Stimulated activated CD8-positive, alpha-beta memory T cell treated with anti-CD3 and anti-CD28 coated beads, Interleukin-4, amount 100 ng/mL, for 4 hours (primary cell): ENCODE results near the gene RNU1-1.
"Not testable (repeated sequence)": the region's sequence is repeated elsewhere in the genome, so short reads cannot be mapped to it uniquely, and the experiment has no call there.

ENCODE experiments used
- DNase-seq, 2 donors: peaks; one replicate each; pipeline ENCODE4 v3.0.0-alpha.2; 2020; ENCODE audit warnings: low read depth in 2 of 2, low spot score in 1 of 2

RNU1-1 gene

DNA sequence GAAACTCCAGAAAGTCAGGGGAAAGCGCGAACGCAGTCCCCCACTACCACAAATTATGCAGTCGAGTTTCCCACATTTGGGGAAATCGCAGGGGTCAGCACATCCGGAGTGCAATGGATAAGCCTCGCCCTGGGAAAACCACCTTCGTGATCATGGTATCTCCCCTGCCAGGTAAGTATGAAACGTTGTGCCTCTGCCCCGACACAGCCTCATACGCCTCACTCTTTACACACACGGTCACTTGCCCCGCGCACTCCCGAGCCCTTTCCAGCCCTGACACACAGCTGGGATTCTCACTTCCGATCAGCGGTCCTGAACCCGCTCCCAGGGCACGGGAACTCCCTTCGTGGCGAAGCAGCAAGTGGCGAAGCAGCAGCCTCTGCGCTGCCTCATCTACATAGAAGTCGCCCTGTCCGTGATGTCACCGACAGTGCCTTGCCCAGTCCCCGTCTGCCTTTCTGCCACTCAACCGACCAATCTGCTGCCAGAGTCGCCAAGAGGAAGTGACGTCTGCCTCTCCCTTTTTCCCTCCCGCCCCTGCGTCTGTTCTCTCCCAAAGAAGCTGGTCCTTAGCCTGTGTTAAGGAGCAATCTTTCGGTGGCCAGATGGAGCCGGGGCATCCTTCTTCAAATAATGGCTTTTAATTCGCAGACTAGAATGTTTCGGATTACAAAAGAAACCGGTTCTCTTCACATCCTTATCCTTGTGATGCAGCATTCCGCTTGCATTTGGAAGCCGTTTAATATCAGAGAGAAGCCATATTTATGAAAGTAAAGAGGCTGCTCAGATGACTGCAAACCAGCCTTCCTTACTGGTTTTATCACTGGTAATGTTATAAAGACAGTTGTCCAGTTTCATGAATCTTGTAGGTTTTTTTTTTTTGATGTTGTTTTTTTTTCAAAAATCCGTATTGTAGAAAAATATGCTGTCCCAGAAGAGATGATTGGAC lies at the start of gene RNU1-1:
Gene RNU1-1 (minus strand): TSS at position 179 of the 949 bp plus-strand sequence.
- DNase-seq: peak; percentile 46 to 49

GRCh38 chr1:16561035-16561434 lies 47.0 kb upstream of the RNU1-1 start:
- DNase-seq: not testable (repeated sequence)

GRCh38 chr1:16560498-16560897 lies 46.4 kb upstream of the RNU1-1 start:
- DNase-seq: not testable (repeated sequence)

GRCh38 chr1:16559688-16560087 lies 45.6 kb upstream of the RNU1-1 start:
- not testable (repeated sequence) for DNase-seq

GRCh38 chr1:16557034-16557433 lies 42.9 kb upstream of the RNU1-1 start:
- not testable (repeated sequence) for DNase-seq

DNA sequence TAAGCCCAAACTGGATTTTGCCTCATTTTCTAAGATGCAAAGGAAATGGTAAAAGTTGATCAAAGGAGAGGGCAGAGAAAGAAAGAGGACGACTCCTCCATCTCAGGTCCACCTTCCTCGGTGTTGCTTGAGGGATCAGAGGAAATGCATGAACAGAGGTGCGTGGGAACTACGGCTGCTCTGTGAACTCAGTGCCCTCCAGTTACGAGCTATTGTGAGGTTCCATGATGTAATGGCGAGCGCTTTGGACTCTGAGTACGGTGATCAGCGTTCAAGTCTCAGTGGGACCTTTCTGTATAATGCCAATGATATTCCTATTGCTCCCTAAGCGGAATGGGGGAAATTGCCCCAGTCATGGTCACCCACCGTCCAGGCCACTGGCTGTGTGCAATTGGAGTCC lies 39.2 kb upstream of the RNU1-1 start:
- DNase-seq: not testable (repeated sequence)

DNA sequence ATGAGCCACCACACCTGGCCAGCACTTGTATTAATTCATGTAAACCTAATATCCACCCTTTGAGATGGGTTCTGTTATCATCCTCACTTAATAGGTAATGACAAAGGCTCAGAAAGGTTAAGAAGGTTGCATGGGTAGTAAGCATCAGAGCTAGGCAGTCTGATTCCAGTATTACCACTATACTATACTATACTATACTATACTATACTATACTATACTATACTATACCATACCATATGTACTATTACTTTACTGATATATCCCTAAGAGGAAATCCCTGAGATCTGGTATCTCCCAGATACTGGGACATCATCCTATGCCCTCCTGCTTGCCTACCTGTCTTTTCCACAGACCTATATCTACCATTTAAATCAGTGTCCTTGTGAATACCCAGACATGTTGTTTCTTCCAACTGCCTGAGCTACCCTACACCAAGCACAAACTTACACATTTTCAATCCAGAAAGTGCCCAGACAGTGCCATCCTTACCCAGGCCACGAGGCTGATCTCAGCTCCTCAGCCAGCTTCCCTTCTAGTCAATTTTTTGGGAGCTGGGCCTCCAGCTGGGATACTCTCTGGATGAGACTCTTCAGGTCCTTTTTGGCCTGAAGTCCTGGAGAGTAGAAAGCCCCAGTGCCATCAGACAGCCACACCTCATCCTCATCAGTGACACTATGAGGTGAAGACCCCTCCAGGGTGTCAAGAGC lies 36.3 kb upstream of the RNU1-1 start:
- DNase-seq: not testable (repeated sequence)

- not testable (repeated sequence) for DNase-seq
Observed at GRCh38 chr1:16549545-16549944, 35.5 kb upstream of the RNU1-1 start.

DNA sequence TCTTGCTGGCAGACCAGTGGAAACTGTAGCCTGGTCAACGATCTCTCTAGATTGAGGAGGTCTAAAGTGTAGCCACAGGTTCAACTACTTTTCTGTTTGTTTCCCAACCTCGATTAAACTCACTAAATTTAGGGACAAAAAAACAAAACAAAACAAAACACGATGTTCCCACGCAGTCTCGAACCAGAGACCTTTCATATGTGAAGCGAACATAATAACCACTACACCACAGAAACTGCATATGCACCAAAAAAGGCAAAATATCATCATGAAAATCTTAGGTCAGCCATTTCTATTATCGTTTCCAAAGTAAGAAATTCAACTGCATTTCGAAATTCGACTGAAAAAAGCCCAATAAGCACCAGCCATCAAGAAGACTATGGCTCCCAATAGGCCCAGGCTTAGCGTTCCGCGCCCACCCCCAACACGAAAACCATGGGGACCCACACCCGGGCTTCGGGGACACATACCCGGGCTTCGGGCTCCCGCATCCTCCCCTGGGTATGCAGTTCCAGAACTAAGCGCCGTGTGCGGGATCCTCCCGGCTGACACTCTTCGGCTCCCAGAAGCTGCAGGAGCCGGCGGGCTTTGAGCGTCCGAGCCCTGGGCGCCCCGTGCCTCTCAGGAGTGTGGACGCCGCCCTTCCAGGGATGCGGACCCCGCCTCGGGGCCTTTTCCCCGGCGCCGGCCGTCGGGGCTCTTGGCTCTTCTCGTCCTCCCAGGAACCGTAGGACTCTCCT lies 33.6 kb upstream of the RNU1-1 start:
- DNase-seq: not testable (repeated sequence)

GRCh38 chr1:16545682-16546095 lies 31.6 kb upstream of the RNU1-1 start:
- not testable (repeated sequence) for DNase-seq

- DNase-seq: not testable (repeated sequence)
Observed at GRCh38 chr1:16540421-16540893, 26.4 kb upstream of the RNU1-1 start.

DNA sequence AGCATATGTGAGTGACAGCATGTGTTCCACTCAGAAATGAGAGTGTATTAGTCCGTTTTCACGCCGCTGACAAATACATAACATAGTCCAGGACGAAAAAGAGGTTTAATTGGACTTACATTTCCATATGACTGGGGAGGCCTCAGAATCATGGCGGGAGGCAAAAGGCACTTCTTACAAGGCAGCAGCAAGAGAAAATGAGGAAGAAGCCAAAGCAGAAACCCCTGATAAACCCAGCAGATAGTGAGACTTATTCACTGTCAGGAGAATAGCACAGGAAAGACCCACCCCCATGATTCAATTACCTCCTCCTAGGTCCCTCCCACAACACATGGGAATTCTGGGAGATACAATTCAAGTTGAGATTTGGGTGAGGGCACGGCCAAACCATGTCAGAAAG lies 23.4 kb upstream of the RNU1-1 start:
- DNase-seq: not testable (repeated sequence)

DNA sequence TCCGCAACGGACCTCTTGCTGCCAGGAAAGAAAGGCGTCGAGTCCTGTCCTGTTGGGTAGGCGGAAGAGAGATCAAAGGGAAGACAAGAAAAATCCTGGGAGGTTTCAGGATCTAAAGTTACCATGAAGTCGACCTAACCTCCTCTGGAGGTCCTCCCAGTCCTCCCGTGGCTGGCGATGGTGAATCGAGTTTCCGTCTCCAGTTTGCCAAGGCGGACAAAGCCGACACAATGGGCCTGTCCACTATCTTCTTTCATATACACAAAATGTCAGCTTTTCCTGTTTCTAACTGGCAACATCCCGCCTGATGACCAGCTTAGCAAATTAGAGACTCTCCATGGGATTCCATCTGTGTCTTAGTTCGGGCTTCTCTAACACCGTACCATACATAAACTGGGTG lies 22.7 kb upstream of the RNU1-1 start:
- not testable (repeated sequence) for DNase-seq

DNA sequence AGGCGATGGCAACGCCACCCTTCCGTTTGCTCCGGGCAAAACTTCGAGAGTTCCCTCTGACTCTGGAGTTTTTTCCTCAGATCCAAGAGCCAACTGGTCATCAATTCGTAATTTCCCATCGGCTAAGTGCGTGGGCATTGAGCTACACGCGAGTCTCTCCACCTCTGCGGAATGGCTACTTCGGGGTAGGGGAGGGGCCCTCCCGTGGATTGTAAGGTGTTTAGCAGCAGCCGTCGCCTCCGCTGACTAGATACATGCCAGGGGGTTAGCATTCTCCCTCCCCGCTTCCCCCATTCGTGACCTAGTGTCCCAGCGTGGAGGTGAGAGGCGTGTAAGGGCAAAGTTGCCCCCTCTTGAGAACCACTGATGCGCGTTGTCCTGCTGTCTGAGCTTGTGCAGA lies 21.8 kb upstream of the RNU1-1 start:
- not testable (repeated sequence) for DNase-seq

DNA sequence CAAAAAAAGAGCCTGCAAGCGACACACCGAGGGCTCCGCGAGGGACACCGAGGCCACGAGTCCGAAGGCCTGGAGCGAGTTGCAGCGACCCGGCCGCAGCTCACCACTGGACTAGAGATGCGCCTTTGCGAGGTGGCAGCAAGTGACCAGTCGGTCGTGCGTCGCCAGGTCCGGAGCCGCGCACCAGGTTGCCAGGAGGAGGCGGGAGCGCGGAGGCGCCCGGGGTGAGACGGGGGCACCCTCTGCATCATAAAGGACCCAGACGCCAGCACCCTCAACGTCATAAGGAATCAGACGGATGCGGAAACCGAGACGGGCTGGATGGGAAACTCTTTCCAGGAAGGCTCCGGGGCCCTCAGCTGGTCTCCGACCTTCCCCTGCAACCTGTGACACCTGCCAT lies 21.4 kb upstream of the RNU1-1 start:
- DNase-seq: not testable (repeated sequence)

DNA sequence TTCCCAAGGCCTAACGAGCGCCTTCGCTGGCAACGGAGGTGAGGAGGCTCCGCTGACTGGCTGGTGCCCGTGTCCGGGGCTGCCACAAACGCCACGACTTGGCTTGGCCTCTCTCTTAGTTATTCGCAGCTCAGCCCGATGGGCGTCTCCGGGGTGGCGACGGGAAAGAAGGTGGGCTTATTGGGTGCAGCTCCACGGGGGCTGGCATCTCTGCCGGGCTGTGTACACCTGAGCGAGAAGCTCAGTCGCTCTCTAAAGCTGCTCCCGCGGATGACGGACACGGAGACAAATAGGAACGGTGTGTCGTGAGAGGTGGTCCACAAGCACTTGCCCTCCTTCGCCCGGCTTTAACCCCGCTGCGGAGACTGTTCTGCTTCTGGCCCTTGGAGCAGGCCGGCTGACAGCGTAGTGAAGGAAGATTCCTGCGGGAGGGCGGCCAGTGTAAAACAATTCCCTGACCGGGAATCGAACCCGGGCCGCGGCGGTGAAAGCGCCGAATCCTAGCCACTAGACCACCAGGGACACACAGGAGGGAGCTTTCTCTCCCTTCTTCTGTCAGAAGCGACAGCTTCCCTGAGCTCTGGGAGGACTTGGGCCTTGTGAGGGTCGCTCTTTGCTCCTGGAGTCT lies 20.9 kb upstream of the RNU1-1 start:
- not testable (repeated sequence) for DNase-seq

- not testable (repeated sequence) for DNase-seq
Observed at GRCh38 chr1:16534239-16534828, 20.2 kb upstream of the RNU1-1 start.

DNA sequence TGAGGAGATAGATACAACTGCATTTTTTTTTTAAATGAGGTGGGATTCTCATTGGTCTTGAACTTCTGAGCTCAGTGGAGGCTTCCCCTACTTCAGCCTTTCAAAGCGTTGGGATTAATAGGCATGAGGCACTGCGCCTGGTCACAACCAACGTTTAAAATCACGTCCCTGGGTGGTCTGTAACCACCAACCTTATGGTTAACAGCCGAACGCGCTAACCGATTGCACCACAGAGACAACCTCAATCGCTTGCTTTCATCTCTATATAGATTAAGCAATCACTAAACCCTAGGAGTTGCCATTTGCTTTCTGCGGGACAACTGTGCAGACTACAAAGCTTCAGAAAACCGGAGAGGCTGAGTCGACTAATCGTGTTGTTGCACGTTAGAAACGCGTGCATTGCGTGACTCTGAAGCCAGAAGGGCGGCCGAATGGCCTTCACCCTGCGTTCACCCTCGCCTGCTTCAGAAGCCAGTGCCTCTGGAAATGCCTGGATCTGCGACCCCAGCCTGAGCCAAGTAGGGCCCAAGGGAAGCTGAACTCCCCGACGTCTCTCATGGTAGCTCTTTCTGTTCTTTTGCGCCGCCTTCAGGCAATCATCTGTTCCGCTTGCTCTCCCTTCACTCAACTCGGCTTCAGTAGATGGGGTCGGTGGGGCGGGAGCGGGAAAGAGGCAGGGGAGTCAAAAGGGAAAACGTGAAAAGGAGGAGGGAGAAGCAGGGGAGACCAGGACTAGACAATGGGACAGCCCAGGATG lies 18.3 kb upstream of the RNU1-1 start:
- DNase-seq: not testable (repeated sequence)

- DNase-seq: not testable (repeated sequence)
Observed at GRCh38 chr1:16528338-16528737, 14.3 kb upstream of the RNU1-1 start.
